ENCODE data around the gene KCNS1.
A peak's percentile ranks its signal among the peaks of the same experiment; 100 is the strongest.

Gene KCNS1

DNA sequence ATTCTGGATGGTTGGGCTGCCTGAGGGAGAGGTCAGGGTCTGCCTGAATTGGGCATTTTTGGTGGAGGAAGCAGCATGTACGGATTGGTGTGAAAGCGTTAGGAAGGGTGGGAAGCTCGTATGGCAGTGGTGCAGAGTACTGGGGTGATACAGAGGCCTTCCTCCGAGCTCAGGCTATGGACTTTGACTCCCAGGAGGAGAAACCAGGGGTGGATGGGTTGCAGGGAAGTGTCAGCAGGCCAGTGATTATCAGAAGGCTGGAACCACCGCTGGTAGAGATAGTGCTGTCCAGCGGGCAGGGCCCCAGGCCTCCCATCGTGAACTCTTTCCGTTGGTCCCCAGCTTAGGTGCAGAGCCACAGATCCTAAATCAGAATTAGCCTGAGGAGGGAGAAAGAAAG is 8.7 kb upstream of the KCNS1 start:
- no peak for DNase-seq

DNA sequence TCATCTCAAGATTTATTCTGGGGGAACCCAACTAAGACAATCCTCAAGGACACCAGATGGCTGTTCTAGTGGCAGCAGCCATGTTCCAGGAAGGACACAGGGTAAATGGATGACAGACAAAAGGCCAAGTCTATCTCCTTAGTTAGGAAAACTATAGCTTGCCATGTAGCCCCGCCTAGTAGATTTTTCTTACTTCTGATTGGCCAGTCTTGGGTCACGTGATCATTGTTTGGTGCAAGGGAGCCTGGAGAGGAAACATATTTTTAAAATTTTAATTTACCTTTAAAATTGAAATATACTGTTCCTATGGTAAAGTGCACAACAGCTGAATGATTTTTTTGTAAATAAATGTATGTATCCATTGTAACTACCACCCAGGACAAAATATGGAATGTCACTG is 4.4 kb upstream of the KCNS1 start:
- DNase-seq: no peak

DNA sequence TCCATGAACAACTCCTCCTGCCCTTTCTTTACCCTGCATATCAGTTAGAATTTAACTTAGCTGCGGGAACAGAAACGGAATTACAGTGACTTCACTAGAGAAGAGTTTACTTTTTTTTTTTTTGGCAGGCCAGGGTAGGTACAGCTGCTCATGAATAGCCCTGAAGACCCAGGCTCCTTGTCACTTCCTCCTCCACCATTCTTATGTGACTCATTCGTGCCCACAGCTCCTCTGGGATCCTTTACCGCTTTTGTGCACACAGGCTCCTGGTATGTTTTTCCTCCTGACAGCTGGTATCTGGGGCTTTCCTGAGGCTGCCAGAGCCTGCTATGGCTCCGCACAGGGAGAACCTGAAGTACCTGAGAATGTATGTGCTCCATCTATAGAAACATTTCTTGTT is 3.9 kb upstream of the KCNS1 start:
- no peak for DNase-seq

DNA sequence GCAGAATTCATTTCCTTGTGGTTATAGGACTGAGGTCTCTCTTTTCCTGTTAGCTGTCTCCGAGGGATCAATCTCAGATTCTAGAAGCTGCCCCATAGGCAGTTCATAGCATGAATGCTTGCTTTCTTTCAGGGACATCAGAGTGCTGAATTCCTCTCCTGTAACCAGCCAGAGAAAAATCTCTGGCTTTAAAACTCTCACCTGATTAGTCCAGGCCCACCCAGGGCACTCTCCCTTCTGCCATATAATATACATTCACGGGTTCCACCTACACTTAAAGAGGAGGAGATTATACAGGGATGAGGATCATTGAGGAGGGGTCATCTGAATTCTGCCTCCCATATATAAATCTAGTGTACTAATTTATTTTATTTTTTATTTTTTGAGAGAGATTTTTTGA is 2.1 kb upstream of the KCNS1 start:
- DNase-seq: no peak

DNA sequence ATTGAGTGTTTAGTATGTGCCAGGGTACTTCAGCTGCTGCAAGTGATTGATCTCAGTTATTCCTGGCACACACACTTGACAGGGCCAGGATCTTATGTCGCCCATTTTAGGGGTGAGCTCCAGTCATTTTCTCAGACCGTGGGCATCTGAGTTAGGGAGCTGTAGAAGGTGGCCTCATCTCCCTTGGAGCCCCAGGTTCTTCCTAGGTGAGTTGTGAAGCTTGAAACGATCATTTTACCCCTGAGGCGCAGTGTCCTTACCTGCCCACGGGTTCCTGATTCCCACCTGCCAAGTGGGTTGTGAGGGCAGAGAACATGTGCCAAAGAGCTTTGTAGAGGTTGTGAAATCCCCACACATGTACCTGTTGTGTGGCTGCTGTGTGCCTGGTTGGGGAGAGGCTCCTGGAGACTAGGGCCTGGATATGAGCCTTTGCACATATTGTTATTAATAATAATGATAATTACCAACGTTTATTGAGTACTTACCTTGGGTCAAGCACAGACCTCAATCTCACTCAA is 465 bp upstream of the KCNS1 start:
- DNase-seq: no peak

DNA sequence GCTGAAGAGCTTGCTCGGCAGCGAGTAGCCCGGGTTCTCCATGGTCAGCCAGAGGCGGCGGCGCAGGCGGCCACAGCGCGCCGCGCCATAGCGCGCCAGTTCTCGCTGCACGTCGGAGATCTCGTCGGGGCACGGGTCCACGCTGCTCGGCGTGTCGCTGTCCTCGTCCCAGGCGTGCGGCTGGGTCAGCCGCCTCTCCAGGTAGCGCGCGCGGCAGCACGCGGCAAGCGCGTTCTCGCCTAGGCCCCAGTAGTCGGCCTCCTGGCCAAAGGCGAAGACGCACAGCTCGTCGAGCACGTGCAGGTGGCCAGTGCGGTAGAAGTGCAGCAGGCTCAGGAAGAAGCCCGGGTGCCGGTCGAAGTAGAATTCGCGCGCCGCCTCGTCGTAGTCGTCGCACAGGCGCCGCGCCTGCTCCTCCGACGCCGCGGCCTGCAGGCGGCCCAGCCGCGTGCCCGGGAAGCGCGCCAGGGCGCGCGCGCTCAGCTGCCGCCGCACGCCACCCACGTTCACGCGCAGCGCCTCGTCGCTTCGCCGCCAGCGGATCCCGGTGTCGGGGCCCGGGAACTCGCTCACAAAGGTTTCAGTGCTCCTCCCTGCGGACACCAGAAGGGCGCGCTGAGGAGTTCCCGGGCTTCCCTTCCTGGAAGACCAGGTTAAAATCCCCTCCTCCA is 2.7 kb downstream of the KCNS1 start:
- DNase-seq: no peak

DNA sequence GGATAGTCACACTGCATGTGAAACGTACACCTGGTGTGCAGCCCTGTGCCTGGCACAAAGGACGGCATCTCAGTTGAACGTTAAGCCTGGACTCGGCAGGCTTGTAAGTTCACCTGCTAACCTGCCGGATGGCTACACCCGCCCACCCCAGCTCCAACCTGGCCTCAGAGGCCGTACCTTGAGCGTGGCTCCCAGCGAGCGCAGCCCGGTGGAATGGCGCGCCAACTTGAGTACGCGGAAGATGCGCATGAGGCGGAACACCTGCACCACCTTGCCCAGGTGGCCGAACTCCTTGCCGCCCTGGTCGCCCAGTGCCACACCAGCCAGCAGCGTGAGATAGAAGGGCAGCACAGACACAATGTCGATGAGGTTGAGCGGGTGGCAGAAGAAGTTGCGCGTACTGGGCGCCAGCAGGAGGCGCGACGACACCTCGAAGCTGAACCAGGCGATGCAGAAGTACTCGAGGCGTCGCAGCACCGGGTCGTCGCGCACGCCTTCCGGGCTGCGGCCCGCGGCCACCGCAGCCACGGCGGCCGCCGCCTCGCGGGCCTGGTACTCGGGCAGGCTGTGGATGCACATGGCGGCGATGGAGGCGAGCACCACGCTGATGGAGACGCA is 3.3 kb downstream of the KCNS1 start:
- DNase-seq: no peak

DNA sequence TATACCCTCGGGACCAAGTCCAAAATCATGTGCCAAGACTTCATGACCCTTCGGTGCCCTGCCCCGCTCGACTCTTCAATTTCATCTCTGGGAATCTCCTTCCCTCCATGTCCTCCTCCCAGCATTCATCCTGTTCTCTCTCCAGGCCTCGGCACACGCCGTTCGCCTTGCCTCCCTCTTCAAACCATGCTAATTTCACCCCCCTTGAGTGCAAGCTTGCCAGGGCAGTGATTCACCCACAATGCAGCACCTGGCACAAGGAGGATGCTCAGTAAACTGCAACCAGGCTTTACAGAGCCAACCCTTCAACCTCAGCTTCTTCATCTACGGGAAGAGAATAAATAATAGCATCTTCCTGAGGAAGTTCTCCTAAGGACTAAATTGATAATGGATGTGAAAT is 4.1 kb downstream of the KCNS1 start:
- DNase-seq: no peak

DNA sequence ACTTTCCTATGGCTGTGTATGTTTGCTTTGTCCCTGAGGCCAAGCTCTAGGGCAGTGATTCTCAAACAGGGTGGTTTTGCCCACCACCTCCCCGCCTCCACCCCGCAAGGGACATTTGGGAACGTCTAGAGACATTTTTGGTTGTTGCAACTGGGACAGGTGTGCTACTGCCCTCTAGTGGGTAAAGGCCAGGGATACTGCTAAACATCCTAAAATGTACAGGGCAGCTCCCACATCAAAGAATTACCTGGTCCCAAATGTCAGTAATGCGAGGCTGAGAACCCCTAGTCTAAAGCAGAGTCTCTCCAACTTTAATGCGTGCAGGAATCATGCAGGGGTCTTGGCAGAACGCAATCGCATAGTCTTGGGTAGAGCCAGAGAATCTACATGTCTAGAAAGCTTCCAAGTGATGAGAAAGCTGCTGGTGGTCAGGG is 5.1 kb downstream of the KCNS1 start:
- peak; percentile 52 for DNase-seq

DNA sequence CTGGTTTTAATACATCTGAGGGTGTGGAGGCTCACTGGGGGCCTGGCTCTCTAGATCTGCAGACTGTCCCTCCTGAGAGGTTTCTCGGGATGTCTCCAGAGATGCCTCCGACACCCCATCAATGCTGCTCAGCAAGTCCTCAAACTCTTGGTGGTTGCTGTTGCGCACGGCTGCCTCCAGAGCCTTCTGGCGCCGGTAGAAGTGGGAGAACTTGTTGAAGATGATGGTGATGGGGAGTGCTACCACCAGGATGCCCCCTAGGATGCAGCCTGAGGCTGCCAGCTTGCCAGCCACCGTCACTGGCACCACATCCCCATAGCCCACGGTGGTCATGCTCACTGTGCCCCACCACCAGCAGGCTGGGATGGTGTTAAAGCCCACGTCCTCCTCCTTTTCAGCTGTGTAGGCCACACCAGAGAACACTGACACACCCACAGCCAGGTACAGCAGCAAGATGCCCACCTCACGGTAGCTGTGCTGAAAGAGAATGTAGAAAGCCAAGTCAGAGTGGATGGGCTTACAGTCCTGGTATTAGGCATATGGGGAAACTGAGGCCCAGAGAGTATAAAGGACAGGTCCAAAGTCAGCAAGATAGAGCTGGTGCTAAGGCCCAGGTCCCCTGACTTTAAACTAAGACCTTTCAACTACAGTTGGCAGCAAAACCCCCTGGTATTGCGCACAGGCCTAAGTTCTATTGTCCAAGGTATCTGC is 5.9 kb downstream of the KCNS1 start:
- DNase-seq: no peak

DNA sequence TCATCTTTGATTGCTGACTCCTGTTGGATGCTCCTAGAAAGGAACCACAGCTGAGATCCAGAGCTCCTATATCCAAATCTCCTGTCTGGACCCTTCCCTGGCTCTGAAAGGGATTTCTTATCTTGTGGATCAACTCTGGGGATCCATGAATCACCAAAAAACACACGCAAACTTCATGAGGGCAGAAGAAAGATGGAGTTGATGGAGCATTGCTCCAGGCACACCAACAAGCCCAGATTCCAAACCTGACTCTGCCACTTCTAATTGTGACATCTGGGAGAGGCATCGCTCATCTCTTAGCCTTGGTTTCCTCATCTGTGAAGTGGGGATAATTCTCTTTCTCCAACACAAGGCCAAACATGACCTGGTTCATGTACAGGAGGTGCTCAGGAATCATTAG is 6.7 kb downstream of the KCNS1 start:
- DNase-seq: no peak

DNA sequence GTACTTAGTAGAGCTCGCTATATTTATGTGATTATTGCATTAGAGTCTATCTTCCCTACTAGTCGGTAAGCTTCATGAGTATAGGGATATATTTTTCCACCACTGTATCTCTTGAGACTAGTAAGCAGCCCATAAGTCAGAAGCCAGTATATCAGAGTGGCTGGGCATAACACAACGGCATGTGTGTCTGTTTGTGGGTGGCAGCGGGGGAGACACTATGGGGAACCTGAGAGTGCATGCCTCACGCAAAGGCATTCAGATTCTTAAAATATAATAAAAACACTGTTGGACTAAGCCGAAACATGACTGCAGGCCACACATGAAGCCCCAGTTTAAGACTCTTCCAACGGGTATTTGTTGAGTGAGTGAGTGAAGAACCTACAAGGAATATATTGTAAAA is 8.0 kb downstream of the KCNS1 start:
- DNase-seq: no peak

DNA sequence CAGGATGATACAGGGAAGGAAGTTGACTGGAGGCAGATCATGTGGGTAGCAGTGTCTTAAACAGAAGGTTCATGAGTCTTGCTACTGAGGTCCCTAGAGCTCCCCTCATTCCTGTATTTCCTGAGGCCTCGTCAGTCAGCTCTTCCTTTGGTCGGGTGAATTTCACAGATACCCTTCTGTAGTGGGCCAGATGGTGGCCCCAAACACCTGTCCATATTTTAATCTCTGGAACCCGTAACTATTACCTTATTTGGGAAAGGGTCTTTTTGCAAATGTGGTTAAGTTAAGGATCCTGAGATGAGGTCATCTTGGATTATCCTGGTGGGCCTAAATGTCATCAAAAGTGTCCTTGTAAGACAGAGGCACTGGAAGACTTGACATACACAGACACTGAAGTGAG is 9.6 kb downstream of the KCNS1 start:
- no peak for DNase-seq

DNA sequence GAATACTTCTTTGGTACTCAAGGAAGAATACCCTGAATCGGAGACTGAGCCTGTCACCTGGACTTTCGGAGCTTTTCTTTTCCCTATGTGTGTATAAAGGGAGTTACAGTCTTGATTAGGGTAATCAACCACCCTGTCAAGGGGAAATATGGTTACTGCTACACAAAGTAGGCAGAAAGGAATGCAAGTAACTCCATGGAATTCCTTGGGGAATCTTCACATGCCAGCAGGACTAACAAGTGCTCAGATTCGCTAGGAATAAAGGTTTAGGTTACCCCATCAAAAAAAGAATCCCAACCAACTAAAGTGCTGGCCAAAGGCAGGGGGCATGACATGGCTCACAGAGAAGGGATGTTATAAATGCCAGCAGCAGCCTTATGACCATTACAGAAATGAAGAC is 10.4 kb downstream of the KCNS1 start:
- no peak for DNase-seq

DNA sequence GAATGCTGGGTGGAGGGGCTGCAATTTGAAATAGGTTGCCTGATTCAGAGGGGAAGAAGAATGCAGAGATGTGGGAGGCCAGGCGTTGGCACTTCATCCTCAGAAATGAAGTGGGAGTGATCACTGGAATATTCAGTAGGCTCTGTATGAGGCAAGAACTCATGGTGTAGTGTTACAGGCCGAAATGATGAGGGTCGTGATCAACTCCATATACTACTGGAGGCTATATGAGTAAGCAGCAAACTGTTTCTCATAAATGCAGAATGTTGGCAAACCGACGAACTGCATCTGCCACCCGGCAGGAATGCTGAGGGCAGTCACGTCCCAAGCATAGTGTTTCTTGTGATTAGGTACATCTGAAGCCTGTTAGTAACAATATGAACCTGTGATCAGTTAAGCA is 12.7 kb downstream of the KCNS1 start:
- no peak for DNase-seq

DNA sequence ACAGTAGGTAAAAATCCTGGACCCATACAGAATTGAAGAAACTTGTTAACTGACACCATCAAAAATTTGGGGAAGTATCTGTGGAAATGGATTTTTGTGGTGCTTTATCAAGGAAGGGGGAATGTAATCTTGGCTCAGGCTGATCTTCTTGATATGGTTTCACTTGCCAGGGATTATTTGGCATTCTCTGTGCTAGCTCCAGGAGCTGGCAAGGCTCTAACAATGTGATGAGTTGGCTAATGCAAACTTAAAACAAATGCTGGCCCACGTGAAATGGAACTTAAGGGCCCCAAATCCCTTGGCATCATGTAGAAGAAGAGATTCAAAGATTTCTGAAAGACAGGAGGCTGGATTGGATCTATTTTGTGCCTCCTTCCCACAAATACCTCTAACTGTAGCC is 13.1 kb downstream of the KCNS1 start:
- DNase-seq: no peak

DNA sequence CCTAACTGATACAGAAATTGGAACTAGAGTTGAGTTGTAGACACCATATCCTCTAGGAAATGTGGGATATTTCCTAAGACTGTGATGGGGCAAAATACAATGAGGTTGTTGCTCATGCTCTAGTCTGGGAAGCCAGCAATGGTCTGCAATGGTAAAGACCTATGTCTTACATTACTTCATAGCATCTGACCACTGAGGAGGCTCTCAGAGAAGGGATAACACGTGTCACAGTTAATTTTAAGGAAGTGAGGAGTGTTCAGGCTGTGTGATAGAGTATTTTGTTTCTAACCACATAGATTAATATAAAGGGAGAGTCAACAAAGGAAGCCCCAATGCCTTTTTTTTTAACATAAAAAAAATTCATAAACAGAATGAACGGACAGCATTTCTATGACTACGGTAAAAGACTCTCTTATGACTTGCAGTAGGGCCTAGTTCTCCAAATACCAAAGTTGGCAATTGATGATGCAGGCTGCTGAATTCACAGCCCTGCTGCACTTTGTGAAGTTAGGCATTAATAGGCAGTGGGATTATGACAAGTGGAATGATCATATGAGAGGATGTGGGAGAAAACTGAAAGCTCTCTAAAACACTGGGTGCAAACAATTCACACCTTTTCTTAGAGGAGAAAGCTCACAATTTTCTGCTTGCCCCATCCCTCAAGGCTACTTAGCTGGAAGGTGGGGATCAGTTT is 13.7 kb downstream of the KCNS1 start:
- no peak for DNase-seq

DNA sequence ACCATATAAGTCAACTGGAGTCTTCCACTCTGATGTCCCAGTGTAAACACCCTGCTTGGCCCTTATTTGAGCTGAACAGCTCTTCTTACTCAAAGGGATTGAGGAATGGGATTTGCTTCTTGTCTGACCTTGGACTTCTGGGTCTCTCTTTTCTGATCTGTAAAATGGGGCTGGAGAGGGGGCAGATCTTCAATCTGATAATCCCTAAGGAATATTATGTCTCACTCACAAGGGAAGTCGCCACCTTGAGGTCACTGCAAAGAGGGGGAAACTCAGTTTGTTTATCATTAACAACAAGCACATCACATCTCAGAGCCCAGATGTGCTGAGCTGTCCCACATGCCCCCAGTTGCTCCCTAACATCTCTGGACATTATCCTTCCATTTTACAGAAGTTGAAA is 15.1 kb downstream of the KCNS1 start:
- no peak for DNase-seq

DNA sequence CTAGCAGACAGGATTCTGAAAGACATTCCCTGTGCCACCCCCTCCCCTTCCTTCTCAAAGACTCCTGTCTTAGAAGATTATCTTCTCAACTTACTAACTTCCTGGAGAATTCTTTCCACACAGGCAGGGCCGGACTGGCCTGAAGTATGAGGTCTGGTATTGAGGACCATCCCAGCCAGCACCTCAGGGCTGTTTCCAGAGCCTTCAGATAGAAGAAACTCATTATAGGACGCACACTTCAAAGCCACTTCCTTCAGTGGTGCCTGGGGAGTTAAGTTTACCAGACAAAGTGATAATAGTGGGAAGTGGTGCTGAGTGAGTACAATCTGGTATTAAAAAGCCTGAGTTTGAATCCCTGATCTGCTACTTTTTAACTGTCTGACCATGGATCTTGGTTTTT is 15.6 kb downstream of the KCNS1 start:
- no peak for DNase-seq

DNA sequence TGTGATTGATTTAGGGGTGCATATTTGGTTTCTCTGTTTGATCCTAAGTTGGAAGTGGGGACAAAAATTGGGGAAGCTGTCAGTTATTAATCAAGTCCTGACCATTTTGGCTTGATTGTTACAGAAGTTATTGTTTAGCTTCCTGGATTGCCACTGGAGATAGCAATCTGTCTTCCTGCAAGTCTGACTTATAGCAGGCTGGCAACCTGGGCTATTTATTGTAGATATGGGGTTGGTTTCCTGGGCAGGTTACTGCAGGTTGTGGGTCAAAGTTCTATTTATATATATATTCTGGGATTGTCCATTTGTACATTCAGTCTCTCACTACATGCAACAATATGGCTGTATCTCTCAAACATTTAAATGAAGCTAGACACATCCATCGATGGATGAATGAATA is 17.8 kb downstream of the KCNS1 start:
- DNase-seq: no peak

DNA sequence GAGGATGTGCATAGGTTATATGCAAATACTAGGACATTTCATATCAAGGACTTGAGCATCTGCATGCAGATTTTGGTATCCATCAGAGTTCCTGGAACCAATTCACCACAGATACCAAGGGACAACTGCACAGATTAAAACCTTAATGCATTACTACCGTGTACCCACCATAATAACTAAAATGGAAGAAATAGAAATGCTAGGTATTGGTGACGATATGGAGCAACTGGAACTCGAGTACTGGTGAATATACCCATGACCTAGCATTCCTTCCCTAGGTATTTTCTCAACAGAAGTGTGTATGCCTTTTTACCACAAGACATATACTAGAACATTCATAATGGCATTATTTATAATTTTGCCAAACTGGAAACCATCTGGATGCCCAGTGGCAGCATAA is 18.5 kb downstream of the KCNS1 start:
- no peak for DNase-seq

DNA sequence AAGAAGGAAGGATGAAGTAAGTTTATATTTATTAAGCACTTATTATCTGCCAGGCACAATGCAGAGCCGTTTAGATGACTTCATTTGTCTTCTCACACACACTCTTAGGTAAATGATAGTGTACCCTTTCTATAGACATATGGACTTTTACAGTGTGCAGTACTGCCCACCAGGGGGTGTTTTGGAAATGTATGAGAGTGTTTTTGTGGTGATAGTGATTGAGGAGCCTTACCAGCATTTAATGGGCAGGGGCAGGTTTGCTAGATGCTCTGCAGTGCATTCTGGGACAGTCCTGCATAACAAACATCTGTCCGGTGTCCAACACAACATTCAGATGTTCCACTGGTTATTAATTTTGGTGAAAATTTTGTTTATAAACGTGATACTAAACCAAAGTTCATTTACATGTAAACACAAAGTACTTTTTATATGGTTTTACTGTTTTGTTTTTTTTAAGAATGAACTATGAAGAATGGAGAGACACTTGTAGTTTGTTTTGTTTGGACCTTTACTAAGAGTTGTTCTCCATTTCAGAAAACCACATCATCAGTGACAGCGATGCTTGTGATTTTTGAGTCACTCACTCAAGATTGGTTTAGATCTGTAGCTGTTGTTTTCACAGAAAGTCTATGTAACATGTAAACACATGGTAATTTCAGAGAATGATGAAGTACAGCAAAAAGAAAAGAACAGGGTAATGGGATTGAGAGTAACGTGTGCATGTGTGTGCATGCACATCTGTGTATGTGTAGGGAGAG is 19.9 kb downstream of the KCNS1 start:
- no peak for DNase-seq

DNA sequence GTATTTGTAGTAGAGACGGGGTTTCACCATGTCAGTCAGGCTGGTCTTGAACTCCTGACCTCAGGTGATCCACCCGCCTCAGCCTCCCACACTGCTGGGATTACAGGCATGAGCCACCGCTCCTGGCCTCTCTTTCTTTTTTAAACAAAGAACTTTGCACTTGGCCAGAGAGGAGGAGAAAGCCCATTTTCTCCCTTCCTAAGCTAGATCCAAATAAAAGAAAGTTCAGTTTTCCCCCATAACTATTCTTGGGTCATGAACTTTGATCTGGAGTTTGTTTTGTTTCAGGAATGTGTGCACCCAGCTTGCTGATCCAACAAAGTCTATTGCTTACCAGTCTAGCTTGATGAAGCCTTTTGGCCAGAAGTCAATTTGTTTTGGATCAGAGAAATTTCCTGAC is 23.4 kb downstream of the KCNS1 start:
- no peak for DNase-seq

All from NCI-H1105 treated with DMSO at 0.1 percent for 48 hours (cell line).